Thyroid gland (tissue), 4 donors: Measurements from ENCODE around the gene MAP3K8. TPM values are rescaled to one million over a fixed set of nuclear protein-coding genes. Genes with fewer than 3 reads are reported as not detected.
"Not testable (repeated sequence)": the region's sequence is repeated elsewhere in the genome, so short reads cannot be mapped to it uniquely, and the experiment has no call there.

Experiments
- DNase-seq, 2 donors: peaks; one replicate each; pipeline ENCODE4 v3.0.0-alpha.2; 2019
- H3K27ac ChIP-seq, 3 donors: fragments of 200-600 bp; sonication (generic); 1 replicate in 2 of 3; 2 replicates in 1 of 3; pipeline ENCODE4 v1.5.1; 2016 to 2019; ENCODE audit warnings: mild to moderate bottlenecking in 1 of 3, moderate library complexity in 1 of 3
- H3K27me3 ChIP-seq: fragments of 200-600 bp; sonication (generic); one replicate; pipeline ENCODE4 v1.5.1; 2019
- H3K36me3 ChIP-seq, 2 donors: fragments of 200-600 bp; sonication (generic); one replicate each; pipeline ENCODE4 v1.5.1; 2016 to 2019
- H3K4me1 ChIP-seq, 2 donors: fragments of 200-600 bp; sonication (generic); one replicate each; pipeline ENCODE4 v1.5.1; 2017 to 2019
- H3K4me3 ChIP-seq, 3 donors: fragments of 200-600 bp; sonication (generic); replicated peaks in 1 of 3; 1 replicate in 2 of 3; 2 replicates in 1 of 3; pipeline ENCODE4 v1.5.1; 2016; ENCODE audit warnings: mild to moderate bottlenecking in 1 of 3
- H3K9me3 ChIP-seq: fragments of 200-600 bp; sonication (generic); one replicate; pipeline ENCODE4 v1.5.1; 2017
- CTCF ChIP-seq, 6 experiments: fragments of 200-600 bp in 3 of 6; fragments of 450-650 bp in 3 of 6; sonication (generic) in 3 of 6; IDR thresholded peaks; one replicate each; pipeline ENCODE4 v1.5.1; 2016 to 2019; ENCODE audit warnings: antibody characterized with exemption in 6 of 6, mild to moderate bottlenecking in 2 of 6, inconsistent platforms in 1 of 6, moderate library complexity in 1 of 6
- POLR2A ChIP-seq, 2 donors: fragments of 450-650 bp; IDR thresholded peaks; one replicate each; pipeline ENCODE4 v1.6.1; 2017; ENCODE audit warnings: antibody characterized with exemption in 2 of 2, mild to moderate bottlenecking in 2 of 2, moderate library complexity in 1 of 2
- WGBS, 2 donors: methylation state at CpG; one replicate each; pipeline ENCODE4 v1.1.5; 2017; 5-methylcytosine and 5-hydroxymethylcytosine counted together
- intact Hi-C: fragments of 100-400 bp; cut with DNase I; formaldehyde crosslinking; loops from one replicate; pipeline ENCODE4 v1.15.1; 2023
- total RNA-seq, 4 donors: library from RNA; depleted of rRNA; stranded (reverse); fragments of >200 nt; gene quantifications; one replicate each; pipeline ENCODE4 v1.2.3, GENCODE V29; 2016

MAP3K8 gene
- total RNA-seq, 4 donors from 2014 or later = 9.7 to 37.9 (median 22.7) TPM

- intact Hi-C loops = no loop called here
- DNase-seq = peak; percentile 82 to 84
- peak overlapping the region; percentile 98 to 100 (median 99) for H3K27ac ChIP-seq
- peaks cover 31 to 37% of the 10 kb centered on the region in 2 donors for H3K4me1 ChIP-seq
- no peak for TF ChIP-seq CTCF (IDR thresholded peaks at IDR 0.05)
- no peak for TF ChIP-seq POLR2A (IDR thresholded peaks at IDR 0.05)
- H3K4me3 ChIP-seq = peak overlapping the region; percentile 47 to 93 (median 91)
- no peaks in the 10 kb centered on the region for H3K9me3 ChIP-seq
- no peaks in the 10 kb centered on the region for H3K27me3 ChIP-seq
- WGBS, 2 donors = 0 to 1% methylated on average over 19 to 23 of the region's 32 CpGs
- no peaks in the 10 kb centered on the region for H3K36me3 ChIP-seq
Observed at GRCh38 chr10:30433306-30433729, 666 bp upstream of the MAP3K8 start.

GRCh38 chr10:30434273-30435072 lies 489 bp downstream of the MAP3K8 start:
- Histone ChIP-seq H3K4me1 (peaks cover 38 to 45% of the 10 kb centered on the region in 2 donors), H3K9me3 (no peaks in the 10 kb centered on the region), H3K4me3 (peak overlapping the region; percentile 47 to 93 (median 91)), H3K36me3 (peaks cover 0 to 3% of the 10 kb centered on the region in 2 donors), H3K27me3 (no peaks in the 10 kb centered on the region), H3K27ac (peak overlapping the region; percentile 98 to 100 (median 99))
- intact Hi-C loops = no loop called here
- WGBS, 2 donors = 0 to 1% methylated on average over 7 to 14 of the region's 56 CpGs
- TF ChIP-seq CTCF (IDR thresholded peaks at IDR 0.05) (no peak), POLR2A (IDR thresholded peaks at IDR 0.05) (peak; percentile 90 to 95)
- peak; percentile 89 to 91 for DNase-seq

- Histone ChIP-seq H3K36me3 (peaks cover 3 to 5% of the 10 kb centered on the region in 2 donors), H3K9me3 (no peaks in the 10 kb centered on the region), H3K4me1 (peaks cover 38 to 49% of the 10 kb centered on the region in 2 donors), H3K4me3 (peak overlapping the region; percentile 47 to 93 (median 91)), H3K27ac (peak overlapping the region; percentile 98 to 100 (median 99)), H3K27me3 (no peaks in the 10 kb centered on the region)
- TF ChIP-seq POLR2A (IDR thresholded peaks at IDR 0.05) = no peak
- no peak for TF ChIP-seq CTCF (IDR thresholded peaks at IDR 0.05)
- 1 to 2% methylated on average over 13 of the region's 13 CpGs for WGBS, 2 donors
- DNase-seq = peak; percentile 51 to 55
- intact Hi-C loops = no loop called here
Observed at GRCh38 chr10:30435073-30435422, 1.1 kb downstream of the MAP3K8 start.

- H3K9me3 ChIP-seq, H3K36me3 ChIP-seq, intact Hi-C loops, H3K27me3 ChIP-seq: not testable (repeated sequence)
- H3K4me3 ChIP-seq = peak overlapping the region in 2 of 3 donors; percentile 91 to 93
- peak overlapping the region; percentile 98 to 100 (median 99) for H3K27ac ChIP-seq
- 26 to 44% methylated on average over 15 of the region's 15 CpGs for WGBS, 2 donors
- H3K4me1 ChIP-seq = peaks cover 38 to 53% of the 10 kb centered on the region in 2 donors
- DNase-seq = peak in 1 of 2 donors; percentile 11
Observed at GRCh38 chr10:30435499-30436167, 1.6 kb downstream of the MAP3K8 start.

GRCh38 chr10:30436191-30436611 lies 2.2 kb downstream of the MAP3K8 start:
- Histone ChIP-seq H3K4me3 (peak overlapping the region in 2 of 3 donors; percentile 4 to 91), H3K27ac (peak overlapping the region; percentile 21 to 100 (median 98)), H3K27me3 (no peaks in the 10 kb centered on the region), H3K4me1 (peaks cover 38 to 47% of the 10 kb centered on the region in 2 donors), H3K36me3 (peaks cover 3 to 8% of the 10 kb centered on the region in 2 donors), H3K9me3 (no peaks in the 10 kb centered on the region)
- intact Hi-C loops = no loop called here
- WGBS, 2 donors = 16 to 21% methylated on average over 7 of the region's 7 CpGs
- peak in 1 of 2 donors; percentile 30 for DNase-seq
- TF ChIP-seq POLR2A (IDR thresholded peaks at IDR 0.05) (peak in 1 of 2 donors; percentile 35), CTCF (IDR thresholded peaks at IDR 0.05) (no peak)
